ENCODE data around the gene RIC1.
"Not testable (repeated sequence)": the region's sequence is repeated elsewhere in the genome, so short reads cannot be mapped to it uniquely, and the experiment has no call there.

The RIC1 gene

DNA sequence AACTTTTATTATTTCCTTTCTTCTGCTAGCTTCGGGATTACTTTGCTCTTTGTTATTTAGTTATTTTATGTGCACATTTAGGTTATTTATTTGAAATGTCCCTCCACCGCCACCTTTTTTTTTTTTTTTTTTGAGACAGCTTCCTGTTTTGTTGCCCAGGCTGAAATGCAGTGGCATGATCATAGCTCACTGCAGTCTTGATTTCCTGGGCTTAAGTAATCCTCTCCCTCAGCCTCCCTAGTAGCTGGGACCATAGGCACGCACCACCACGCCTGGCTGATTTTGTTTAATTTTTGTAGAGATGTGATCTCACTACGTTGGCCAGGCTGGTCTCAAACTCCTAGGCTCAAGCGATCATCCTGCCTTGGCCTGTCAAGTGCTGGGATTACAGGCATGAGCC, 38.5 kb downstream of the RIC1 start:
- no peak for DNase-seq (ENCODE audit: low read depth in 2 of 2)

DNA sequence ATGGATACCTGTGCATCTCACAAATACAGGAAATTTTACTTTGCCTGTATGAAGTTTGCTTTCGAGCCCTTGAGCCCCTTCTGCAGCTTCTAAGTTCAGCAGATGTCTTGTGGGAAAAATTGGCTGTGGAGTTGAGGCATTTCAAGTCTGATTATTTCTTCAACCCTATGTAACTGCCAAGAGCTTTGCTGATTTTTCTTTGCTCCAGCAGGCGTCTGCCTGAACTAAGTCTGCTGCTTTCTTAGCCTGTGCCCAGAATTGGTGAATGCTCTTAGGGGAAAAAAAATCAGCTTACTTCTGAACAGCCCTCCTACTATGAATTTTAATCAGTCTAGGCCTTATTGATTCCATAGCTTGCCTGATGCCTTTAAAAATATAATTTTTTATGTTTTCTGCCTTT, 41.2 kb downstream of the RIC1 start:
- no peak for DNase-seq (ENCODE audit: low read depth in 2 of 2)

DNA sequence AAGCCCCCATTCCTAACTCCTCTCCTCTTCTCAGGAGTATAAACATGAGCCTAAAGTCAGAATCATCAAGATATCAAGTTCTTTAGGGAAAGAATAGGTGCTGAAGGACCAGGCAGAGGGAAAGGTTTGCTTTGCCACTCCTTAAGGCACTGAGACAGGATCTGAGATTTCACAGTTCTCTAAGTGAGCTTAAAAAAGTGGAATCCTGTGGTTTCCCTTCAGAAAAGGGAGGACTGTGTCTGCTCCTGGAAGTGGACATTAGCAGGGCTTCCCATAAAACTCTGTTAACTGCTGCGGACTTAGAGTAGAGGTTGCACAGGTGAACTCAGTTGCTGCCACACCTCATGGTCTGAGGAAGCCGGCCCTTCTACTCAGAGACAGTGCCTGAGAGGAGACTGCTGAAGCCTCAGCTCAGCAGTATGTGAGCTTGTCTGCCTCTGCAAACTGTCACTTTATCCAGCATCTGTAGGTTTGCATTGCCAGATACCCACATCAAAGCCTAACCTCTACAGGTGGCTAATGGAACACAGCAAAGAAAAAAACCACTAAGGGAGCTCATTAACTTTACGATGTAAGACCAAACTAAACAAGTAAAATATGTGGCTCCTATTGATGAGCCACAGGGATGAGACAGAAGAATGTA, 42.9 kb downstream of the RIC1 start:
- DNase-seq (ENCODE audit: low read depth in 2 of 2) = no peak

DNA sequence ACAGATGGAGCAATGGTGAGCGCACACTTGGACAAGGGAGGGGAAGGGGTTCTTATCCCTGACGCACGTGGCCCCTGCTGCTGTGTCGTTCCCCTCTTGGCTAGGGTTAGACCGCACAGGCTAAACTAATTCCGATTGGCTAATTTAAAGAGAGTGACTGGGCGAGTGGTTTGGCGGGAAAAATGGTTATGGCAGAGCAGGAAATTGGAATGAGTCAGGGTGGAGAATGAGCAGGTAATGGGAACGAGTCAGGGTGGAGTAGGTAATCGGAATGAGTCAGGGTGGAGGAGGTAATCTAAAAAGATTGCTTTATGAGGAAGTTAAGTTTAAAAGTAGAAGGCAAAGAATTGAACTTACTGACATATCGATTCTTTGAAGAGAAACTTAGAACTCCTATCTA, 46.1 kb downstream of the RIC1 start:
- not testable (repeated sequence) for DNase-seq (ENCODE audit: low read depth in 2 of 2)

DNA sequence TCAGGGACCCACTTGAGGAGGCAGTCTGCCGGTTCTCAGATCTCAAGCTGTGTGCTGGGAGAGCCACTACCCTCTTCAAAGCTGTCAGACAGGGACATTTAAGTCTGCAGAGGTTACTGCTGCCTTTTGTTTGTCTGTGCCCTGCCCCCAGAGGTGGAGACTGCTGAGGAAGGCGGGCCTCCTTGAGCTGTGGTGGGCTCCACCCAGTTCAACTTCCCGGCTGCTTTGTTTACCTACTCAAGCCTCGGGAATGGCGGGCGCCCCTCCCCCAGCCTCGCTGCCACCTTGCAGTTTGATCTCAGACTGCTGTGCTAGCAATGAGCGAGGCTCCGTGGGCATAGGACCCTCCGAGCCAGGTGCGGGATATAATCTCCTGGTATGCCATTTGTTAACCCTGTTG, 54.7 kb downstream of the RIC1 start:
- DNase-seq (ENCODE audit: low read depth in 2 of 2) = not testable (repeated sequence)

DNA sequence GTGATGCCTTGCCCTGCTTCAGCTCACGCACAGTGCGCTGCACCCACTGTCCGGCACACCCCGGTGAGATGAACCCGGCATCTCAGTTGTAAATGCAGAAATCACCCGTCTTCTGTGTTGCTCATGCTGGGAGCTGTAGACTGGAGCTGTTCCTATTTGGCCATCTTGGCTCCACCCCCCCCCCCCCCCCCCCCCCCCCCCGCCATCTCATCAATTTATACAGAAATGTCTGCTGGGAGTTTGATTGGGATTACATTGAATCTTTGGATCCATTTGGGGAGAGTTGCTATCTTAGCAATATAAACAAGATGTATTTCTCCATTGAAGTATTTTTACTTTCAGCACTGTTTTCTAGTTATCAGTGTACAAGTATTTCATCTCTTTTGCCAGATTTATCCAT, 55.2 kb downstream of the RIC1 start:
- no peak for DNase-seq (ENCODE audit: low read depth in 2 of 2)

DNA sequence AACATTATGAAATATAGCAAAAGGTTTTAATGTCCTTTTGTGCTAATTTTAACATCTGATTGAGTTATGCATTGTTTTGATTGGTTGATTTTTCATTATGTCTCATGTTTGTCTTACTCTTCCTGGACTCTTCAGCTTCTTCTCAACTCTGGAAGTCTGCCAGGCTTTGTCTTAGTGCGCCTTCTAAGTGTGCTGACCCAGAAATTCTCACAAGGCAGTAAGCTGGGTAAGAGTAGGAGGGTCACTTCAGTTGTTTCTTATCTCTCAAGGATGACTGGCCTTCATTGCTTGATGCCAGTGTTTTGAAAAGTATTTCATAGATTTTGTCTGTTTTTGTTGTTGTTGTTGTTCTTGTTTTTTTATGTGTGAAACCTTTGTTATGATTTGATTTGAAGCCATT, 59.2 kb downstream of the RIC1 start:
- no peak for DNase-seq (ENCODE audit: low read depth in 2 of 2)

DNA sequence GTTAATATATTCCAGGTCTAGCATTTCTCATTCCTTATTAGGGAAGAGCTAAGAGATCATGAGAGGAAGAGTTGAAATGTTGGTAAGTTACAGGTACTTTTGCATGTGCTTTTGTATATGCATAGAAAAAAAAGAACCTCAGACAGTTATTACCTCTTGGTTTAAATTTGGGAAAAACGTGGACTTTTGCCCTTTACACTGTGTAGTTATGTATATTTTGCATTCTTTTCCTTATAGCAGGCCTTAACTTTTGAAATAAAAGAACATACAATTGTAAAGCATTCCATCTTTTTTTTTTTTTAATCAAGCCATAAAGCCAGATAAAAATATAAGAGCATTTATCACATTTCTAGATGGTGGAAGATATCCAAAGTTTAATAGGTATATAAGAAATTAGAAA, 61.4 kb downstream of the RIC1 start:
- DNase-seq (ENCODE audit: low read depth in 2 of 2) = no peak

DNA sequence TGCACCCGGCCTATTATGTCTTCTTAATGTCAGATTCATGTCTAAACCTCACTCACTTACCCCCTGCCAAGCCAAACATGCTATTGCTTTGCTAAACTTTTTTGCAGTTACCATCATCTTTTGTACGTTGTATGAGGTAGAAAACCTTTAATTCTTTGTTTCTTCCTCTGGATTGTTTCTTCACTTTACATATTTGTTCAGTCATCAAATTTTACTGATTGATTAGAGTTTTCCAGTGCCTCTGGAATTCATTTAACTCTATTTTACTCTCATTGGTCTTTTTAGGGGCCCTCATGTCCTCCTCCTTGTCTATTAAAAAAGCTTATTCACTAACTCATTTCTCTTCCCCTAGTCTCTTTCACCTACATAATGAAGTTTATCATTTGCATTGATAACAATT, 67.0 kb downstream of the RIC1 start:
- DNase-seq (ENCODE audit: low read depth in 2 of 2) = no peak

DNA sequence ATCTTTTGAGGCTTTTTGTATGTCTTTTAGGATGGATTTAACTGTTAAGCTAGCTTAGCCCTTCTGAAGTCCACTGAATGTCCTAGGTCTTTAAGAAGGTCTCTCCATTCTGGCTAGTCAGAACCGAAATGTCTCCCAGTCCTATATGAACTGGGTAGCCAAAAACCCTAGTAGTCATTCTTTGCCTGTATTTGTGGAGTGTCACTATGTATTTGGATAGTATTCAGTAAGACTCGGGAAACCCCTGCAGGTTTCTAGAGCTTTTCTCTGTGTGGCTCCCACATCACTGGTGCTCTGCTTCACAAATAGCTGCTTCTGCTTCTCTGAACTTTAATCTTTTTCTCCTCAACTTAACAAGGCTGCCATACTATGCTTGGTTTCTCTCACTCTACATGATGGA, 68.0 kb downstream of the RIC1 start:
- no peak for DNase-seq (ENCODE audit: low read depth in 2 of 2)

DNA sequence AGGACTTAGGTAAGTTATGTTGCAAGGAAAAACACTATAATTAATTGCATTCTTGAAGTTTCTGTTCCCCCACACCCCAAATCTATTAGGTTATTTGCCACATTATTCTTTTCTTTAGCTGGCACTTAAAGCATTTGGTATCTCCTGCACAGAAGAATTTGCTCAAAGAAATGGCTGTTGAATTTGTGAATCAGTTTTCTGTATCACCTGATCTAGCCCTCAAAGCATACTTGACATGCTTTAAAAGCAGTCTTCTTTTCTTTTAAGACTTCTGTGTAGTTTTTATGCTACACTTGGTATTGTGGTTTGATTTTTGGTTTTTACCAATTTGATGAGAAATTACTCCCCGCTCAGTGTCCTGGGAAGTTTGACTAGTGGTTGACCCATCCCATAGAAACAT, 69.1 kb downstream of the RIC1 start:
- no peak for DNase-seq (ENCODE audit: low read depth in 2 of 2)

DNA sequence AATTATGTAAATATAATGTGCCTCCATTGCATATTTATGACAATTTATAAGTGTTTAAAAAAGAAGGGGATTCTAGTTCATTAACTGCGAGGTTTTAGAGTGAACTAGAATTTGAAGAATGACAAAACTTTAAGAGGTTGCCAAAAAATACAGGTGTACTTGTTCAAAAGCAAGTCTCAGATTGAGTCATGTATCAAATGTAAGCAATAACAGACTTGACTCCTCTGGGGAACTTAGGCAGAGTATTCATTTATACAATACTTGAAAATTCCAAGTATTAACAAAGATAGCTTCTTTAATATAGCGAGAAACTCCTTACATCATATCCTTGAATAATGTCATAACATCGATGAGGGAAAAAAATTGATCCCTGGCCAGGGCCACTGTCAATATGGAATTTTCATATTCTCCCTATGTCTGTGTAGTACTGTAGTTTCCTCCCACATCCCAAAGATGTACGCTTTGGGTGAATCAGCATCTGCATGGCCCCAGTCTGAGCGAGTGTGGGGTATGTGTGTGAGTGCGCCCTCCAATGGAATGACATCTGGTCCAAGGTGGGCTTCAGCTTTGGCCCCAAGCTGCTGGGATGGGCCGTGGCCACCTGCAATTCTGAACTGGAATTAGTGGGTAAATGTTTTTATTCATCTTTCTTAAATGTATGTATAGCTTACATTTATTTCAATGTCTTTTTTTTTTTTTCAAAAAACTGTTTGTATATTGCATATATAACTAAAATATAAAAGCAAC, 70.1 kb downstream of the RIC1 start:
- no peak for DNase-seq (ENCODE audit: low read depth in 2 of 2)

DNA sequence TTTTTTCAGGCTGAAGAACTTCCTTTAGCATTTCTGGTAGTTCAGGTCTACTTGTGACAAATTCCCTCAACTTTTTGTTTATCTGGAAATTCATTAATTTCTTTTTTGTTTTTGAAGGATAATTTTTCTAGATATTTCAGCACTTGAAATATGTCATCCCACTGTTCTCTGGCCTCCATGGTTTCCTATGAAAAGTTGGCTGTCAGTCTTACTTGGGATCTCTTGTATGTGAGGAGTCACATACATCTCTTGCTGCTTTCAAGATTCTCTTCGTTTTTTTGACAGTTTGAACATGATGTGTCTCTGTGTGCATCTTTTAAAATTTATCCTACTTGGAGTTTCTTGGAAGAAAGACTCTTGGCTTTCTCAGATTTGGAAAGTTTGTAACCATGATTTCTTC, 79.5 kb downstream of the RIC1 start:
- no peak for DNase-seq (ENCODE audit: low read depth in 2 of 2)

DNA sequence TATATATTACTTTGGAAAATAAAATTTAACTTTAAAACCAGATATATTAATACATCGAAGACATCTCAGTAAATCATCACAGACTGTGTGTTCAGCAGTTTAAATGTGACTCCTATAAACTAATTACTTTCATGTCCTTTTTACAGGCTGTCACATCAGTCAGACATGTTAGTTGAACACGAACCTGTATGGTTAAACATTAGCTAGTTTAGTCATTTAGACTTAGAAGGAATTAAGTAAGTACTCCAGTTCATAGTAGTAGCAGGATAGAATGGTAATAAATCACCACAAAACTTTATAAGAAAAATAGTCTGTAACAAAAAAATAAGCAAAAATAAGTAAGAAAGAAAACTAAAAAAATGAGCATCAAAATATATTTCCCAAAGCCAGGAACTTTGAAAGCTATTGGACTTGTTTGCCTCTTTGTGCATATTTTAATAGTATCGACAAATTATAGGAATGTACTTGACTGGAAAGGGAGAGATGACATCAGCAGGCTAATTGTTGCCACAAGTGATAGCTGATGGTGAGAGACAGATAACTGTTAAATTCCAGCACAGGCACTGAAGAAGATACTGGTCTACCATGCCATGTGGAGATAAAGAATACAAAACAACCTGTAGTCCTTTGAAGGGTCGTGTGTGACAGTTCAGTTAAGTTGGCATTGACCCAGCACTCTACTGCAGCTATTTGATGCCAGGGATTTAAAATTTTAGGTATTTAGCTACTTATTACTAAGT, 83.9 kb downstream of the RIC1 start:
- no peak for DNase-seq (ENCODE audit: low read depth in 2 of 2)

DNA sequence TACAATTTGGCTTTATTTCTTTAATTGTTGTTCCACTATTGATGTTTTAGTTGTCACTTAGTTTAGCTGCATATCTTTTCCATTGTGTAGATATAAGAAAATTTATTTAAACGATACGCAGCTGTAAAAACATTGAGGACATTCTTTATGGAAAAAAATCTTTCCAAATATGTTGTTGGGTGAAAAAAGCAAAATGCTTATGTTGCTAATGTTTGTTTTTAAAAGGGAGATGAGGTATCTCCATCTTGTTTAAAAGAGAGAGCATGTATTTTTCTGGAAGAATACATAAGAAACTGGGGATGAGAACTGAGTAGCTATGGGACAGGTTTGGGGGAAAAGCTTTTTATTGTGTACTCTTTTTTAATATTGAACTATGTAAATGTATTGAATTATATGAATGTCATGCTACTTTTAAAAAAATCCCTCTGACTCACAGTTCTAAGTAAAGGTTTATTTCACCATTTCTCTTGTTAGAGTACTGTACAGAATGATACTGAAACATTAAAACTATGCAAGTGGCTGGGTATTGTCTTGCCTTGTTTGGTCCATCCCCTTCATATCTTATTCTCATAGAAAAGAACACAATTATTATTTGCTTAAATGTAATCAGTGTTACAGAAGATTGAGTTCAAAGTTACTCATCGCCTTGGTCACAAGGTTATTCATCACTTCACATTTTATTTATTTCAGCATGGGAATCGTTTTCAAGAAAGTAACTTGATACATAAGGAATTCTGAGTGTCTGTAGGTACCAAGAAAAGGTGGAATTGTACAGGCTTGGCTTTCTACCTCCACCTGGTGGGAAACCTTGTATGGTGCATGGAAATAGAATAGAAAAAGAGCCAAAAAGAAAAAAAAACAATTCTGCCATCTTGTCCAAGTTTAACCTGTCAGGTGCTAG, 85.8 kb downstream of the RIC1 start:
- DNase-seq (ENCODE audit: low read depth in 2 of 2) = no peak

DNA sequence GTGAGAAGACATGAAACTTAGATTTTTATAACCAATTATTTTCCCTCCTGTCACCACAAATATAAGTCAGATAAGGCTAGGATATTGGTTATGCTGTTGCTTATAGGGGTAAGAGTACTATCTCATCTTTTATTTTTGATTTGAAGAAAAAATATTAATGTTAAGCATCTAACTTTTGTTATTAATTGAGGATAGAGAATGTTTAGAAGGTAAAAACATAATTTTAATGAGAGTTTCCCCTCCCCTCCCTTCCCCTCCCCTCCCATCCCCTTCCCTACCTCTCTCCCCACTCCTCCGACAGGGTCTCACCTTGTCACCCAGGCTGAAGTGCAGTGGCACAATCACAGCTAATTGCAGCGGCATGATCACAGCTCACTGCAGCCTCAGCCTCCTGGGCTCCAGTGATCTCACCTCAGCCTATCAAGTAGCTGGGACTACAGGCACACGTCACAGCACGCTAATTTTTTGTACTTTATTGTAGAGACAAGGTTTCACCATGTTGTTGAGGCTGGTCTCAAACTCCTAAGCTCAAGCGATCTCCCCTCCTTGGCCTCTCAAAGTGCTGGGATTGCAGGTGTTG, 86.7 kb downstream of the RIC1 start:
- DNase-seq (ENCODE audit: low read depth in 2 of 2) = no peak

DNA sequence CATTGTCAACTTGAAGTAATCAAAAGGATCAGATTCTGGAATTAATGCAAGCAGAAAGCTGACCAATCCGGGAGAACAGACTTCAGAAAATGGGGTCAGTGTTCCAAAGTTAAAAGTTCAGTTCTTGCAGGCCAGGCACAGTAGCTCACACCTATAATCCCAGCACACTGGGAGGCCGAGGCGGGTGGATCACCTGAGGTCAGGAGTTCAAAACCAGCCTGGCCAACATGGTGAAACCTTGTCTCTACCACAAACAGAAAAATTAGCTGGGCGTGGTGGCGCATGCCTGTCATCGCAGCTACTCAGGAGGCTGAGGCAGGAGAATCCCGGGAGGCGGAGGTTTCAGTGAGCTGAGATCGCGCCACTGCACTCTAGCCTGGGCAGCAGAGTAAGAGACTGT, 88.5 kb downstream of the RIC1 start:
- DNase-seq (ENCODE audit: low read depth in 2 of 2) = not testable (repeated sequence)

DNA sequence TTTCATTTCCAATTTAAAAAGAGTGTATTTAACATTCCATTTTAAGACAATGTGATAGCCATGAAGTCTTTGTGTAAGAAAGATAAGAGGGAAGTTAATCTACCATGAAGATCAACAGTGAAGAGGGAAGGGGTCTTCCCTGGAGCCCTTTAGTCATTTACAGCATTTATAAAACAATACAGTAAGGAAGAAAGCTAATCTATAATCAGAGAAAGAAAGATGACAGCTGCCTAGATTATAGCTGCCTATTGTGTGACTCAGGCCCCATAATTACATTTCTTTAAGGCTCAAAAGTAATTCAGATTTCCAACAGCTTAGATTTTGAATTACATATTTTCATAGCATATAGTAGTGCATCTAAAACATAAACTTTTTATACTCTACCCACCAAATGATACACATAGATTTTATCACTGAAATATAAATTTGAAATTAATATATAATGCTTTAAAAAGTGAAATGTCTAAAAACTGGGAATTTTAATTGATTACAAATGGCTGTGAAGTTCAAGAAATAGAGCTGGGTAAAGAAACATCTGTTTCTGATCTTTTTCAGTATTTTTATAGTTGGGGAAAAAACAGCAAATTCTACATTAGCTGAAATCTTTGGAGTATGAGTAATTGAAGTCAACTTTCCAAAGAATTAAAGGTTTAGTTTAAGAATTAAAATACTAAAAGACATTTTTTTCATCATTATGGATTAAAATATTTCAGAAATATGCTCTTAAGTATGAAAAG, 89.6 kb downstream of the RIC1 start:
- DNase-seq (ENCODE audit: low read depth in 2 of 2) = no peak

DNA sequence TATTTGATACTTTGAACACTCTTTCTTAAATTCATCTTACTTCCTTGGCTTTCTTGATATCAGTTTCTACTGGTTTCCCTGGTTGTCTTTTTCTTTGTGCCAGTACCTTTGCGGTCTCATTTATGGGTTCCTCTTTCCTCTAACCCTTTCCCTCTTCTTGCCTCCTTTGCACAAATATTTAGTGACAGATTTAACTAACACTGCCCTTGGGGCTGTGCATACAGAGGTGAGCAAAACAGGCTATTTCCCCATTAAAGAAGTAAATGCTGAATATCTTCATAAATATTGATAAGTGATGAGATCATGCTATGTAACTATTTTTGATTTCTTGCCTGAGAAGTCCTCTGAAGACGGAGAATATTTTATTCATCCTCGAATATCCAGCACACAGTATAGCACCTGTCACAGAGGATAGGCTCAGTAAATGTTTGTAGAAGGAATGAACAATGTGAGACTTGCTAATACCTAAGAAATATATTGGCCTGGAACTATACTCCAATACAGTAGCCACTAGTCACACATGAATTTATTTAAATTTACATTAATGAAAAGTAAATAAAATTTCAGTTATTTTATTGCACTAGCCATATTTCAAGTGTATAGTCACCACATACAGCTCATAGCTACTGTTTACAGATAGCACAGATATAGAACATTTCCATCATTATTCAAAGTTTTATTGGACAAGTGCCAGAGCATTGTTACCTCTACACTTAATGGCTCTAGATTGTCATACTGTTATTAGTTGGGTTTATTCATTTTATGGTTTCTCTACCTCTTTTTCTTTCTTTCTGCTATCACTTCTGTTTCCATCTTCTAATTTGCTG, 90.4 kb downstream of the RIC1 start:
- DNase-seq (ENCODE audit: low read depth in 2 of 2) = no peak

DNA sequence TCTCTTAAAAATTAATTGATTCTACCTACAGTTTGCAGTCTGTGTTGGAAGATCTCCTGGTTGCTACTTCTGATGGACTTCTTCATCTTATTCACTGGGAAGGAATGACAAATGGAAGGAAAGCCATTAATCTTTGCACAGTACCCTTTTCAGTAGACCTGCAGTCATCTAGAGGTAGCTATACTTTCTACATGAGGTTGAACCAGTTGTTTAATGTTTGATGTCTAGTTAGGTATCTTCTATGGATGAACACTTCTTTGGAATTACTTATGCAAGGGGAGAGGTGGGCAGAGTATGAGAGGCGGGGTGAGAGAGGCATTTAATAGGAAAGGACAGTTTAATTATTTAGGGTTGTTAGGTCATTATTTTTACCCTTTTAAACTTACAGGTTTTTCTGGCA, 91.2 kb downstream of the RIC1 start:
- DNase-seq (ENCODE audit: low read depth in 2 of 2) = no peak

Data from activated CD8-positive, alpha-beta memory T cell treated with anti-CD3 and anti-CD28 coated beads for 4 hours (primary cell).